Ovary (tissue), 9 donors: ENCODE data around the gene EPN3. TPM values are rescaled to one million over a fixed set of nuclear protein-coding genes. Genes with fewer than 3 reads are reported as not detected.

Experiments
- DNase-seq, 5 donors: peaks; one replicate each; pipeline ENCODE4 v3.0.0-alpha.2; 2019 to 2020
- H3K27ac ChIP-seq, 2 donors: fragments of 200-600 bp; one replicate each; pipeline versions ENCODE4 v1.5.1 to v1.8.0; 2019 to 2022
- H3K27me3 ChIP-seq: fragments of 200-600 bp; one replicate; pipeline ENCODE4 v1.8.0; 2022
- H3K36me3 ChIP-seq: fragments of 200-600 bp; sonication (generic); one replicate; pipeline ENCODE4 v1.5.1; 2019
- H3K4me1 ChIP-seq: one replicate; pipeline ENCODE4 v1.8.1; 2013; ENCODE audit warnings: mild to moderate bottlenecking, moderate library complexity; ENCODE audit not compliant: insufficient read depth
- H3K4me3 ChIP-seq: fragments of 200-600 bp; sonication (generic); one replicate; pipeline ENCODE4 v1.5.1; 2017
- H3K9me3 ChIP-seq, 2 donors: fragments of 200-600 bp in 1 of 2; sonication (generic) in 1 of 2; one replicate each; pipeline versions ENCODE4 v1.5.1 to v1.8.1; 2013 to 2019; ENCODE audit warnings: mild to moderate bottlenecking in 1 of 2, moderate library complexity in 1 of 2
- CTCF ChIP-seq, 3 donors: fragments of 450-650 bp in 2 of 3; fragments of 200-600 bp in 1 of 3; IDR thresholded peaks; one replicate each; pipeline versions ENCODE4 v1.5.1 to v1.8.0; 2016 to 2022; ENCODE audit warnings: antibody characterized with exemption in 3 of 3, mild to moderate bottlenecking in 1 of 3
- EP300 ChIP-seq: sonication (generic); formaldehyde crosslinking; IDR thresholded peaks from one replicate; pipeline ENCODE4 v1.6.1; 2017; ENCODE audit warnings: antibody characterized with exemption
- POLR2A ChIP-seq: fragments of 450-650 bp; IDR thresholded peaks from one replicate; pipeline ENCODE4 v1.6.1; 2017; ENCODE audit warnings: antibody characterized with exemption, mild to moderate bottlenecking, moderate library complexity
- WGBS, 3 donors: extraction: QIAGEN DNeasy Blood & Tissue Kit in 1 of 3; methylation state at CpG; one replicate each; pipeline versions ENCODE4 v1.1.5 to v1.1.7; 2013 to 2017; 5-methylcytosine and 5-hydroxymethylcytosine counted together
- intact Hi-C, 4 donors: fragments of 100-400 bp; cut with DNase I; formaldehyde crosslinking; loops; one replicate each; pipeline versions ENCODE4 v1.11.0 to v1.15.1; 2022 to 2023
- polyA plus RNA-seq, 2 donors: library from polyadenylated mRNA; stranded (reverse); fragments of 200-250 nt in 1 of 2; fragments of 350-450 nt in 1 of 2; fragmentation: Illumina TruSeq in 1 of 2; extraction: RNeasy Lipid Tissue Mini Kit (QIAGEN cat#74804) in 1 of 2; gene quantifications; one replicate each; pipeline ENCODE4 v1.2.3, GENCODE V29; 2013 to 2014
- total RNA-seq, 7 donors: library from RNA; depleted of rRNA in 2 of 7; stranded (reverse); fragments of >200 nt in 2 of 7; fragmentation: NEBNext Ultra II Directional in 3 of 7; extraction: Animal tissue kit (Norgen Biotek cat#: 25700) in 3 of 7; gene quantifications; one replicate each; pipeline versions ENCODE4 v1.1.0 to v1.2.4, GENCODE V29; 2016 to 2023
- donor health status: DM: no; HTN: no; CAD: no; lungs with moderate emphysema.
- donor health status: DM: no; HTN: no; CAD: no.
- donor health status: Bipolar disorder and iron deficiency.
- donor health status: DM: yes; HTN: yes; CAD: no.
- donor health status: DM: no; HTN: no; CAD: no.
- donor health status: DM: yes; HTN: yes; CAD: no.

Gene EPN3
- total and polyA plus RNA-seq, 9 donors = 6.2 to 33.4 (median 21.0) TPM

- peaks cover 9% of the 10 kb centered on the region for H3K4me1 ChIP-seq
- peak overlapping the region; percentile 24 to 36 for H3K27ac ChIP-seq
- no peak for DNase-seq
- intact Hi-C loops = no loop called here
- 63 to 71% (median 67%) methylated on average over 4 of the region's 4 CpGs for WGBS, 3 donors
- H3K27me3 ChIP-seq = no peaks in the 10 kb centered on the region
- no peak overlapping the region for H3K4me3 ChIP-seq
- H3K9me3 ChIP-seq = no peaks in the 10 kb centered on the region
- TF ChIP-seq POLR2A = no peak
- no peak for TF ChIP-seq CTCF (IDR thresholded peaks at IDR 0.05)
- no peaks in the 10 kb centered on the region for H3K36me3 ChIP-seq
Observed at GRCh38 chr17:50558091-50558490, 25.6 kb downstream of the EPN3 start.

GRCh38 chr17:50558581-50558940 is 26.0 kb downstream of the EPN3 start:
- peak overlapping the region; percentile 24 to 36 for H3K27ac ChIP-seq
- no peaks in the 10 kb centered on the region for H3K9me3 ChIP-seq
- DNase-seq = no peak
- TF ChIP-seq EP300 = no peak
- H3K4me3 ChIP-seq = no peak overlapping the region
- no peaks in the 10 kb centered on the region for H3K36me3 ChIP-seq
- intact Hi-C loops = no loop called here
- 11 to 12% (median 11%) methylated on average over 17 to 18 of the region's 18 CpGs for WGBS, 3 donors
- peaks cover 9% of the 10 kb centered on the region for H3K4me1 ChIP-seq
- H3K27me3 ChIP-seq = no peaks in the 10 kb centered on the region

GRCh38 chr17:50558941-50559614 is 26.5 kb downstream of the EPN3 start:
- no peaks in the 10 kb centered on the region for H3K27me3 ChIP-seq

GRCh38 chr17:50559674-50560184 is 27.2 kb downstream of the EPN3 start:
- H3K36me3 ChIP-seq = no peaks in the 10 kb centered on the region
- WGBS, 3 donors = 2 to 3% (median 2%) methylated on average over 25 to 27 of the region's 27 CpGs
- peak overlapping the region; percentile 51 for H3K4me3 ChIP-seq
- H3K9me3 ChIP-seq = no peaks in the 10 kb centered on the region
- peak; percentile 79 to 90 (median 86) for DNase-seq
- TF ChIP-seq CTCF (IDR thresholded peaks at IDR 0.05) (peak in 1 of 3 donors; percentile 11), EP300 (no peak)
- peaks cover 14% of the 10 kb centered on the region for H3K4me1 ChIP-seq
- no peaks in the 10 kb centered on the region for H3K27me3 ChIP-seq
- intact Hi-C loops = no loop called here
- peak overlapping the region in 1 of 2 donors; percentile 16 for H3K27ac ChIP-seq

More at GRCh38 chr17:50558941-50559614, 26.5 kb downstream of the EPN3 start:
- Histone ChIP-seq H3K4me3 (no peak overlapping the region), H3K27ac (peak overlapping the region; percentile 24 to 34), H3K36me3 (no peaks in the 10 kb centered on the region), H3K4me1 (peaks cover 10% of the 10 kb centered on the region), H3K9me3 (no peaks in the 10 kb centered on the region)
- peak in 4 of 5 donors; percentile 66 to 76 (median 68) for DNase-seq
- intact Hi-C loops = no loop called here
- TF ChIP-seq EP300 = no peak
- WGBS, 3 donors = 1 to 3% (median 2%) methylated on average over 43 to 55 of the region's 55 CpGs

GRCh38 chr17:50560185-50560824 is 27.8 kb downstream of the EPN3 start, which contains the start of gene CACNA1G:
Gene CACNA1G, plus strand, starts transcription at chr17:50560715. Its CDS starts 745 bp downstream, at chr17:50561460.
- intact Hi-C loops = no loop called here
- no peaks in the 10 kb centered on the region for H3K9me3 ChIP-seq

More at GRCh38 chr17:50560185-50560824, 27.8 kb downstream of the EPN3 start, which contains the start of gene CACNA1G:
- peaks cover 17% of the 10 kb centered on the region for H3K4me1 ChIP-seq
- H3K27ac ChIP-seq = peak within 1 kb of the TSS in 1 of 2 donors; percentile 32
- DNase-seq = peak; percentile 92 to 97 (median 94)
- WGBS, 3 donors = 0 to 1% (median 1%) methylated on average over 41 to 56 of the region's 56 CpGs
- no peaks in the 10 kb centered on the region for H3K36me3 ChIP-seq
- no peaks in the 10 kb centered on the region for H3K27me3 ChIP-seq
- peak within 1 kb of the TSS; percentile 51 for H3K4me3 ChIP-seq
- TF ChIP-seq POLR2A = peak; percentile 58
- no peak for TF ChIP-seq CTCF (IDR thresholded peaks at IDR 0.05)
